Measurements from ENCODE around the gene F7.
"Not testable (repeated sequence)": the region's sequence is repeated elsewhere in the genome, so short reads cannot be mapped to it uniquely, and the experiment has no call there.

Gene F7

DNA sequence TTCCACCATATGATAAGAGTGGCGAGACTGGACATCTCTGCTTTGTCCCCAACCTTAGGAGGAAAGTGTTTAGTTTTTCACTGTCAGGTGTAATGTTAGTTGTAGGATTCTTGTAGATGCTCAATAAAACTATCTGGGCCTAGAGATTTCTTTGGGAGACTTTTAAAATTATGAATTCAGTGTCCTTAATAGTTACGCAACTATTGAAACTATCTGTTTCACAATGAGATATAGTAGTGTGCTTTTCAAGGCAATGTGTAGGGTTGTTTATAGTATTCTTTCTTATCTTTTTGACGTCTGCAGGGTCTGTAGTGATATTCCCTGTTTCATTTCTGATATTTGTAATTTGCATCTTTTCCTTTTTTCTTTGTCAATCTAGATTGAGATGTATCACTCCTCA, 33.2 kb upstream of the F7 start:
- DNase-seq (ENCODE audit: low read depth): no peak

DNA sequence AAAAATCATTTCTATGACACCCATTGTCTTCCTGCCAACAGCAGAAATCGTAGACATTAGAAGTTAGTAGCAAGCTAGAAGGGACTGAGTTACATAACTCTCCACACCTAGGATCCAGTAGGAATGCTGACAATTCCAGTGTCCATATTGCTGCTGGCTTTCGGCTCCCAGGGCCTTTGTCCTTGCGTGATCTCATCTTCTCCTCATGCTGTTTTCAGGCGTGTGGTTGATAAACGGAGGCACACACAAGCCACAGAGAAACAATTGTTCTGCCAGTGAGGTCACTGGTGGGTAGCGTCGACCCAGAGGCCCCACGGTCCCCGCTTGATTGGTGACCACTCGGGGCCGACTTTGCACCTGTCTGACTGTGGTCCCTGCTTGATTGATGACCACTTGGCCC, 31.6 kb upstream of the F7 start:
- DNase-seq (ENCODE audit: low read depth): no peak

DNA sequence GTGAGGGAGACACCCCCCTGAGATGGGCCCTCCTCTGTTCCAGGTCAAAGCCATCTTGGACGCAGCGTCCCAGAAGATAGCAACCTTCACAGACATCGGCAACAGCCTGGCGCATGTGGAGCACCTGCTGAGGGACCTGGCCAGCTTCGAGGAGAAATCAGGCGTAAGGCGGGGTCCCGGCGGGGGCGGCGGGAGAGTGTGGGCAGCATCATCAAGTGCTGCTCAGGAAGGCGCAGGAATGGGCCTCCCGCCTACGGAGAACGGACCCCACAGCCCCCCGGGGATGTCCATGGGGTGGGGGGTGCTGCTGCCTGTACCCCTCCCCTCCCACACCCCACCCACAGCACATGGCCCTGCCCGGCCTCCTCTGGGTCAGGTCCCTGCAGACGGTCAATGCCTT, 31.2 kb upstream of the F7 start:
- no peak for DNase-seq (ENCODE audit: low read depth)

DNA sequence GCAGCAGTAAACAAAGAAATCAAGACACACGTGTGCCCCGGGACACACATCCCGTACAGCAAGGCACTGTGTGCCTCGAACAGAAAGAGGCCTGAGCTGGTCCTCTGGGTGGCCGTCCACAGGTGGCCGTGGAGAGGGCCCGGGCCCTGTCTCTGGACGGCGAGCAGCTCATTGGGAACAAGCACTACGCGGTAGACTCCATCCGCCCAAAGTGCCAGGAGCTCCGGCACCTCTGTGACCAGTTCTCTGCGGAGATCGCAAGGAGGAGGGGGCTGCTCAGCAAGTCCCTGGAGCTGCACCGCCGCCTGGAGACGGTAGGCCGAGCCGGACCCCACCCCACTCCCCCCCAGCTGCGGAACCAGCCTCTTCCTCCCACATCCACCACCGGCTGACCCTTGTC, 30.7 kb upstream of the F7 start:
- no peak for DNase-seq (ENCODE audit: low read depth)

DNA sequence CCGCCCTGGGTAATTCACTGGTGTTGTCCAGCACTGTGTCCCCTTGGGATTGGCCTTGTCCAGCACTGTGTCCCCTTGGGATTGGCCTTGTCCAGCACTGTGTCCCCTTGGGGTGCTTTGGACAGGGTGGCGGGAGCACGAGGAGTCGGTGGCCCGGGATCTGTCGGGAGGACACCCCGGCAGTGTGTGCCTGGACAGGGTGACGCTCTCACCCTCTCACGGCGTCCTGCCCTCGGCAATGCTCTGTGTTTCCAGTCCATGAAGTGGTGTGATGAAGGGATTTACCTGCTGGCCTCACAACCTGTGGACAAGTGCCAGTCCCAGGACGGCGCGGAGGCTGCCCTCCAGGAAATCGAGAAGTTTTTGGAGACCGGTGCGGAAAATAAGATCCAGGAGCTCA, 29.9 kb upstream of the F7 start:
- DNase-seq (ENCODE audit: low read depth): no peak

DNA sequence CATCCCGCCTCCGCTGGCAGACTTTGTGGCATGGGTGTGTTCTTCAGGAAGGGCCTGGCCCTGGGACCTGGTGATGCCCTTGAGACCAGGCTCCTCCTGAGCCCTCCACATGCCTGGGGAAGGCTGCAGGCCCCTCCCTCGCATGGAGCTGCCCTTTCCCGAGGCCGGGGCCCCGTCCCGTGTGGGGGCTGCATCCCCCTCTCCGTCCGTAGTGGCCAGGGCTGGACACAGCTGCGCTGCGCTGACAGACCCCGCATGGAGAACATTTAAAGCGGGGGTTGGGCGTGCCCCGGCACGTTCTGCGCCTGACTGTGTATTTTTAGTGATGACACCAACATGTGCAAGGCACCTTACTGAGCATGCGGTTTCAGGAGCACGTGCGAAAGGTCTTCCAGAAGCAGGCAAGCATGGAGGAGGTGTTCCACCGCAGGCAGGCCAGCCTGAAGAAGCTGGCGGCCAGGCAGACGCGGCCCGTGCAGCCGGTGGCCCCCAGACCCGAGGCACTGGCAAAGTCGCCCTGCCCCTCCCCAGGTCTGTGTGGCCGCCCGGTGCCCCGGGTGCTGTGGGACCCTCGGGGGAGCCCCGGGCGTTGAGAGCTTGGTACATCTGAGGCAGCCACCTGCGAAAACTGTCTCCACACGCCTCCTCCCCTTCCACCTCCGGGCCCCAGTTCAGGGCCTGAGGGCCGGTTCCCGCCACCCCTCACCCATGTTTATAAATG, 28.8 kb upstream of the F7 start:
- DNase-seq (ENCODE audit: low read depth): no peak

DNA sequence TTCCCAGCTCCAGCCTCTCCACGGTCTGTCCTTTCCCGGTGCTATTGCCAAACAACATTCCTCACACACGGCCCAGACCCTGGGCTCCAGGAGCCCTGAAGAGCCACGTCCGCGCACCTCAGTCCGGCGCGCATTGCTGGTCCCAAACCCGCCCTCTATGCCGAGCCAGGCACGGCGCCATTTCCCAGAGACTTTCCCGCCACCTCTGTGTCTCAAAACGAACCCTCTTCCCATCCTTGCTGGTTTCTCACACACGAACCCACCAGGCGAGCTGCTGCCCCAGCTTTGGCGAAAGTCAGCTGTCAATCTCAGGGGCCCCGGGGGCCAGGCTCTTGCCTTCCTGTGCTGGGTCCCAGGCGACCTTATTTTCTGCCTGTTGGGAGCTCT, 28.0 kb upstream of the F7 start:
- DNase-seq (ENCODE audit: low read depth): no peak

DNA sequence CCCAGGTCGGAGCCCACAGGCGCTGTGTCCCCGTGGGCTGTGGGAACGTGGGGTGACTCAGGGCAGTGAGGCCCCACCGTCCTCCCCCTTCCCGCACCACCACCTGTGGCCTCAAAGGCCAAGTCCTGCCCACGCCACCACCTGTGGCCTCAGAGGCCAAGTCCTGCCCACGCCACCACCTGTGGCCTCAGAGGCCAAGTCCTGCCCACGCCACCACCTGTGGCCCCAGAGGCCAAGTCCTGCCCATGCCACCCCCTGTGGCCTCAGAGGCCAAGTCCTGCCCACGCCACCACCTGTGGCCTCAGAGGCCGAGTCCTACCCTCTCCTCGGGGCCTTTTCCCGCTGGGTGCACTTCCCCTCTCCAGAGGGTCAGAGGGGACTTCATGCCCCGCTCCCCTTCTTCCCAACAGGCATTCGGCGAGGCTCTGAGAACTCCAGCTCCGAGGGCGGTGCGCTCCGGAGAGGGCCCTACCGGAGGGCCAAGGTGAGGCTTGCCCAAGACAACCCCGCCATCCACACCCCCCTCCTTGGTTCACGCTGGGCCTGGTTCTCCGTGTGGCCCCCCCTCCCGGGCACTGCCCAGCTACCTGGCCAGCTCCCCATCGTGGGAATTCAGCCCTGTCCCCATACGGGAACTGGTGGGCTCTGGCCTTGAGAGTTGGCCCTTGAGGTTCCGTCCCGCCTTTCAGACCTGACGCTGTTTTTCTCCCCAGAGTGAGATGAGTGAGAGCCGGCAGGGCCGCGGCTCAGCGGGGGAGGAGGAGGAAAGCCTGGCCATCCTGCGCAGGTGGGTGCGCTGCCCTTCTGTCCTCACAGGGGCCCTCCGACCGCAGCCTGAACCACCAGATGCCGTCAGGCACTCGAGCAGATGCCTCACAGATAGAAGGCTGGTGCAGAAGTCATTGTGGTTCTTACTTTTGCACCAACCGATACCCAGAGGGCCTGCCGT, 27.4 kb upstream of the F7 start:
- DNase-seq (ENCODE audit: low read depth): no peak

DNA sequence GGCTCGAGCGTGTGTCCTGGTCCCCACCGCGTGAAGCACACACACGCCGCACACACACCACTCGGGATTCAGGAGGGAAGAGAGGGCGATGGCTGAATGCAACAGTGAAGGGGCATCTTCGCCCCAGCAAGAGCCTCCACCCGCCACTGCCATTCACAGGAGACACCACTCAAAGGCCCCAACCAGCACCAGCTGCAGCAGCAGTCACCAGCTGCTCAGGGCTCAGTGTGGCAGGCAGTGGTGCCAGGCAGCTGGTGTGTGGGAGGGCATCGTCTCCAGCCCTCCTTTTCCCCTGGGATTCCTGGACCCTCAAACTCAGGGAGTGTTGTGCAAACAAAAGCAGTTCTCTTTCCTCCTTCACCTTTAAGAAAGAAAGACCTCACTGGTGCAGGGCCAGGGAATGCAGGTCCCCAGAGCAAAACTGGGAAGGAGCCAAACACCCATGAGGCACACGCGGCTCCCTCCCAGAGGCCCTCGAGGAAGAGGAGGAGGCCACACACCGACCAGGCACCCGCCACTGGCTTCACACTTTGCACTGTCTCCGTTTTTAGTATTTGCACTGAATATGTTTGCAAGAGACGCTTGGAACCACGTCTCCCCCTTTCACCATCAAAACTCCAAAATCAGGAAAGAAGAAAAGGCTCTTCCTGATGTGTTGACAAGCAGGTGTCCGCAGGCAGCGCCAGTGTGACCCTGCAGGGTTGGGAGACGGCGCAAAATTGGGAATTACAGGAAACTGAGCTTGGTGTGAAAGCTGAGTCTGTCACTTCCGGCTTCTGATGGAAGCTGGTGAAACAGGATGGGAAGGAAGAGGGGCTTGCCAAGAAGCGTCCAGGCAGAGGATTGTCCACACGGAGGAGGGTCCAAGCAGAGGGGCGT, 26.4 kb upstream of the F7 start:
- DNase-seq (ENCODE audit: low read depth): no peak

DNA sequence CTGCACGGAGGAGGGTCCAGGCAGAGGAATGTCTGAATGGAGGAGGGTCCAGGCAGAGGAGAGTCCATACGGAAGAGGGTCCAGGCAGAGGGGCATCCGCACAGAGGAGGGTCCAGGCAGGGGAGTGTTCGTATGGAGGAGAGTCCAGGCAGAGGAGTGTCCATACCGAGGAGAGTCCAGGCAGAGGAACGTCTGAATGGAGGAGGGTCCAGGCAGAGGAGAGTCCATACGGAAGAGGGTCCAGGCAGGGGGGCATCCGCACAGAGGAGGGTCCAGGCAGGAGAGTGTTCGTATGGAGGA, 25.9 kb upstream of the F7 start:
- DNase-seq (ENCODE audit: low read depth): not testable (repeated sequence)

DNA sequence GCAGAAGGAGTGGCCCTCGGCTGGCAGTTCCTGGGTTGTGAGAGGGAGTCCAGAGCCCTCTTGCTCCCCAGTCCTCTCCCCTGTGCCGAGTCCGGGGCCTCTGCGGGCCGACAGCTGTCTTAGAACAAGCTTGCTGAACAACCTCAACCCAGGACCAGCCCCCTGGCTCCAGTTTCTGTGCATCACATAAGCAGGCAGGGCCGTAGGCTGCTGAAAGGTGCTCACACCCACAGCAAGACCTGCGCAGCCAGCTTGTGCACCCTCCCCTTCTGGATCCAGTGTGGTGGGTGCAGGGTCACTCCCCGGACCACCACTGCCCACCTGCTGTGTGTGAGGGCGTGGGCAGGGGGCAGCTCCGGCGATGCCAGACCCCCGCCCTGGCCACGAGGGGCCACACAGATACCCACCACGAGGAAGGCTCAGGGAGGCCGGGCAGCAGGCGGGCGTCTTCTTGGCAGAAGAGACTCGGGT, 25.2 kb upstream of the F7 start:
- DNase-seq (ENCODE audit: low read depth): no peak

DNA sequence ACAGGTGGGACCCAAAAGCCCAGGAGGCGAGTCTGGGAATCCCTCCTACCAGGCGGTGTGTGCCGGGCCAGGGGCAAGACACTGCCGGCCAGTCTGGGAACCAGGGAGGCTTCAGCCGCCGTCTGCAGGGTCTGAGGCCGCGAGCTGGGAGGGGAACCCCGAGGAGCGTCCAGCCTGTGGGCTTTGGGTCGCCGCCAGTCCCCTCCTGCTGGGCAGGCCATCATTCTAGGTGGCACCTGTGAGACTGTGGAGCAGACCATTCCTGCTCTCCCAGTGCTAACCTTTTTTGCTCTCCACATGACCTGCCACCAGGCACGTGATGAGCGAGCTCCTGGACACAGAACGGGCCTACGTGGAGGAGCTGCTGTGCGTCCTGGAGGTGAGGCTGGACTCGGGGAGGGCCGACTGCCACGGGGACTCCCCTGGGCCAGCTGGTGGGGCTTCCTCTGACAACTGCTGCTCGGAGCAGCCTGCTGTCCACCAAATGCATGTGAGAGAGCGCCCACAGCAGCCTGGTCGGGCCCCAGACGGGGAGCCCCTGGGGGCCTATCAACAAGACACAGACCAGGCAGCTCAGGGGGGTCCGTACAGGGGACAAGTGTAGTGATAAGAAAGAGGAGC, 24.6 kb upstream of the F7 start:
- no peak for DNase-seq (ENCODE audit: low read depth)

DNA sequence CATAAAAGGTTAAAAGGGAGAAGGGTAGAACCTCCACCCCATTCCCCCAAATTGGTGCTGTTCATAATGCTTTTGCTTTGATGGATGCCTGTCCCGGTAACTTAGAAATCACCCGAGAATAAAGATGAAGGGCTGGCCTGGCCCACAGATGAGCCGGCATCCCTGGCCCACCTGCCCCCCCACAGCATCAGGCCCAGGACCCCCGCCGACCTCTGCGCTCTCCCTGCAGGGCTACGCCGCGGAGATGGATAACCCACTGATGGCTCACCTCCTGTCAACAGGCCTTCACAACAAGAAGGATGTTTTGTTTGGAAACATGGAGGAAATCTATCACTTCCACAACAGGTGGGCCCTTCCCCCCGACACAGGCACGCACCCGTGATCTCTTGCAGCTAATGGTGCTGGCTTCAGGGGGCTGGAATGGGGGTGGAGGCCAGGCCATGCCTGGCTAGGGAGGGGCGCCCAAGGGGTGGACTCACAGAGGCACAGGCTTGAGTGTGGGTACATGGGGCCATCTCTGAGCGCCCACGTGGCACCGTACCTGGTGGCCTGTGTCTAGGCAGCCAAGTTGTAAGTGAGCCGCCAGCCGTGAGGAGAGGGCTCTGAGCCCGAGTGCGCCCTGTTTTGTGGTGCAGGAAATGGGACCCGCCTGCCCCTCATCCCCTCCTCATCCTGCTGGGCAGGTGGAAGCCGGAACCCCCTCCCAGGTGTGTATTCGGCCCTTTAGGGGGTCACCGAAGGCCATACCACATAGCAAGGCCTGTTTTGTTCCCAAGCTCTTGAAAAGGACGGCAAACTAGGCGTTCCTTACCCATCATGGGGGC, 23.2 kb upstream of the F7 start:
- DNase-seq (ENCODE audit: low read depth): no peak

DNA sequence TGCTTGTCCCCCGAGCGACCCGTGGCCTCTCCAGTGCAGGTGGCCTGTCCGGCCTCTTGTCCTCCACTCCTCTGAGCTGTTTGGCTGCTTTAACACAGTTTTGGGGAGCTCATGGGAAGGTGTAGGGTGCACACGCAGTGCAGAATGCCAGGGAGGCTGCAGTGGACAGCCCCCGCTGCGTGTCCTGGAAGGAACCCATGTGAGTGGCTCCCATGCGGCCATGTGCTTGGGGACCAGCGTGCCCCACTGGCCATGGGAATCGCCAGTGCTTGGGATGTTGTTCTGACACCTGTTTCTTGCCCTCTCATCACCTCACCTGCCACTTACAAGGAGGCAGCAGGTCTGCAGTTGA, 22.6 kb upstream of the F7 start:
- DNase-seq (ENCODE audit: low read depth): no peak

DNA sequence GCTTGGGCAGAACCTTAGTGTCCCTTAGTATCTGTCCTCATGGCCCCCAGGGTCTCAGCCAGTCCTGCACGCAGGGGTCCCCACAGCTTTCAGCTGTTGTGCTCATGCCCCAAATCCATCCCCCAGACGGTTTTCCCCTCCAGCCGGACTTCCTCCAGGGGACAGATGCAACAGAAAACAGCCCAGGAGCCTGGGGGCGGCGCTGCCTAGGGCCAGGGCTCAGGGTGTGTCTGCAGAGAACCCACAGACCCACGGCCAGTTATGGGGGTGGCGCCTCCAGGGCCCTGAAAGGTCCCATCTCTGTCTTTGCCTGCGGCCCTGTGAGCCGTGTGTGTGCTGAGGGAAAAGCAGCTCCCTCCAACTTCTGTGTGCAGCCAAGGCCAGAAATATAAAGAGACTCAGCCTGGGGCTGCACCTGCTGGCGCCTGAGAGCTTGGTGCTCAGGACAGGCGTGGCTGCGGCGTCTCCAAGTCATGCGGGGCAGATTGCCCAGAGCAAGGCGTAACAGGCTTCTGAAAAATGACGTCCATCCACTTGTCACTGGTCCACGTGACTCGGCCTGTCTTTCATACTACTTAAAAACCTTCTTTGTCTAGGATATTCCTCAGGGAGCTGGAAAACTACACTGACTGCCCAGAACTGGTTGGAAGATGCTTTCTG, 22.1 kb upstream of the F7 start:
- DNase-seq (ENCODE audit: low read depth): no peak

DNA sequence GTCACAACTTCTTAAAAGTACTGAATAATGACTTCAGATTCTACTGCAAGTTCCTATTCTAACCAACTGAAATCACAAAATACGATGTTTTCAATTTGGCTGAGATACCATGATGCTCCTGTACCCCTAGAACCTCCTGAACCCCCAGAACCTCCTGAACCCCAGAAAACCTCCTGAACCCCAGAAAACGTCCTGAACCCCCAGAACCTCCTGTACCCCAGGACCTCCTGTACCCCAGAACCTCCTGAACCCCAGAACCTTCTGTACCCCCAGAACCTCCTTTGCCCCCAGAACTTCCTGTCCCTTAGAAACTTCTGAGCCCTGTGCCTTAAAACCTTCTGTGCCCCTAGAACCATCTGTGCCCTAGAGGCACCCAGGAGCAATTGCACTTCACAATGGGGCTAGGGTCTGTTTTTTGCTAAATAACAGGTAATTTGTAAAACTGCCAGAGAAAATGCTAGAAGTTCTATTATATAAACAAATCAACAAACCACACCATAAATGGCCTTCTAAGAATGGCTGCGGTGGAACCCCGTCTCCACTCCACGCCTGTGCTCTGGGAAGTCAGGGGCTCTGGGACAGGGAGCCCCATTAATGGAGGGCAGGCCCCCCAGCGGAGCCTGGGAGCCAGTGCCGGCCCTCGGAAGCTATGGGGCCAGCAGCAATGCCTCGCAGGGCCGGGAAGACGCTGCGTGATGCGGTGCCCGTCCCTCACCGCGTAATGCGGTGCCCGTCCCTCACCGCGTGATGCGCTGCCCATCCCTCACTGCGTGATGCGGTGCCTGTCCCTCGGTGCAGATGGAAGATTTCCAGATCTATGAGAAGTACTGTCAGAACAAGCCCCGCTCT, 21.3 kb upstream of the F7 start:
- DNase-seq (ENCODE audit: low read depth): no peak

DNA sequence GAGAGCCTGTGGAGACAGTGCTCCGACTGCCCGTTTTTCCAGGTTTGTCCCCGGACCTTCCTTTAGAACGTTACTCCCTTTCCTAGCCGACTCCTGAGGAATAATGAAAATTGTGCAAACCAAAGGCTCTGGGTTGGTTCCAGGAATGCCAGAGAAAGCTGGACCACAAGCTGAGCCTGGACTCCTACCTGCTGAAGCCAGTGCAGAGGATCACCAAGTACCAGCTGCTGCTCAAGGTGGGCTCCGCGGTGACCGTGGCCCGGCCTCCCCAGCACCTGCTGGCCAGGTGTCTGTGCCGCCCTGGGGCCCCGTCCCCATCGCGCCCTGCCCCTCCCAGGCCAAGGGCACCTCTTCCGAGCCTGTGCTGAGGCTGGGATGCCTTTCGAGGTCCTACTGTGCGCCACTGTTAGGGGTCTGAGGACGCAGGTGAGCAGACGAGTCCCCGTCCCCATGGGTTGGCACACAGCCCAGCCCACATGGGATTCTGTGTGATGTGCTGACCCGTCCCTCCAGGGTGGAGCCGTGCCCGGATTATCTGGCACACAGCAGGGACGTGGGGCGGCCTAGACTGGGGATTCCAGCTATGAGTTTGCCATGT, 20.5 kb upstream of the F7 start:
- DNase-seq (ENCODE audit: low read depth): no peak

DNA sequence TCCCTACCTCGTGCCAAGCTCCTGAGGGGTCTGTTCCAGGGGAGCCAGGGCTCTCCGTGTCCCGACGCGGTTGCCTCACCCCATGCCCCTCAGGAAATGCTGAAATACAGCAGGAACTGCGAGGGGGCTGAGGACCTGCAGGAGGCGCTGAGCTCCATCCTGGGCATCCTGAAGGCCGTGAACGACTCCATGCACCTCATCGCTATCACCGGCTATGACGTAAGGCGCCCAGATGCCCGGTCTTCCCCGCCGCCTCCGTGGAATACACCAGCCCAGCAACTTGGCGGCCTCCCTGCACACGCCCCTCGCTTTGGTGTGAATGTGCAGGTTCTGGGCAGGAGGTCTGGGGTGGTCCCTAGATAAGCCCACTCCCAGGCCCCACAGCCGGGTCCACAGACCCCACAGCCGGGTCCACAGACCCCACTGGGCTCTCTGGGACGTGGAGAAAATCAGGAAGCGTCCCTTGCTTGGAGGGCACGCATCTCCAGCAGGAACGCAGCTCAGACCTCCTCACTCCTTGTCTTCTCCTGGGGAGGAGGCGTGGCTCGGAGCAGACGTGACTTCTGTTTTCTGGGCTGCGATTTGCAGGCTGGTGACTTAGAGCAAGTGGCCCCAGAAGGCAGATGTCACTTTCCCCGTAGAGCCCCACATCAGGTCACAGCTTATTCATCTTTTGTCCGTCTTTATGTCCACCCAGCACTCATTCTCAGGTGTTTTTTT, 19.4 kb upstream of the F7 start:
- DNase-seq (ENCODE audit: low read depth): no peak

Measured in fibroblast of the conjunctiva (primary cell).